HCT116 (cell line): ENCODE measurements around the gene WWOX. TPM values are rescaled to one million over a fixed set of nuclear protein-coding genes. Genes with fewer than 3 reads are reported as not detected.

Experiments
- ATAC-seq: fragments of 200-7000 bp; cut with Tn5 transposase; 2 replicates; pipeline ENCODE4 v1.9.1; 2020; ENCODE audit warnings: mild to moderate bottlenecking, moderate library complexity
- BruUV-seq: library from RNA; stranded (reverse); fragments of 400-500 nt; replicated peaks from 2 replicates; lab custom pipeline; 2021; lab: Mats Ljungman, UMichigan
- CTCF ChIA-PET: fragments of 300-600 bp; sonication (Branson Sonifier 250); formaldehyde crosslinking; loops from one replicate; lab custom pipeline; 2021; ENCODE audit warnings: antibody characterized with exemption; lab: Charles Lee
- POLR2A ChIA-PET: fragments of 300-600, 350-600 bp; sonication (Branson Sonifier 250); formaldehyde crosslinking; loops from one replicate; lab custom pipeline; 2021; ENCODE audit warnings: antibody characterized with exemption; lab: Charles Lee
- RAD21 ChIA-PET, 2 experiments: fragments of 300-600 bp; sonication (Branson Sonifier 250); formaldehyde crosslinking; loops; one replicate each; lab custom pipeline; 2023; ENCODE audit warnings: low total read pairs in 2 of 2; ENCODE audit not compliant: uncharacterized antibody in 2 of 2, unreplicated experiment in 2 of 2, low non-redundant PET in 1 of 2; lab: Charles Lee
- DNase-seq: peaks from one replicate; pipeline ENCODE4 v3.0.0-alpha.2; 2010; ENCODE audit warnings: low read depth, low spot score
- H2AFZ ChIP-seq: fragments of 200-600 bp; shearing (Covaris generic), sonication (generic); 2 replicates; pipeline ENCODE4 v1.6.1; 2017; ENCODE audit warnings: low read depth, mixed run types, mixed read lengths, antibody characterized with exemption, low read length; ENCODE audit not compliant: poor library complexity, severe bottlenecking
- H3K27ac ChIP-seq: 2 replicates; pipeline ENCODE4 v1.5.1; 2012; ENCODE audit warnings: low read depth, low read length
- H3K27me3 ChIP-seq: fragments of 200-600 bp; sonication (generic); 2 replicates; pipeline ENCODE4 v1.6.1; 2016; ENCODE audit warnings: mixed run types, low read length, mixed read lengths; ENCODE audit not compliant: insufficient read depth
- H3K36me3 ChIP-seq, 2 experiments: fragments of 200-500 bp in 1 of 2; fragments of 200-600 bp in 1 of 2; sonication (Bioruptor generic) in 1 of 2; sonication (generic) in 1 of 2; 2 replicates each; pipeline versions ENCODE4 v1.5.1 to v1.6.1; 2014 to 2016; ENCODE audit warnings: low read length in 2 of 2, inconsistent platforms in 1 of 2, mixed read lengths in 1 of 2, mixed run types in 1 of 2; ENCODE audit not compliant: insufficient read depth in 2 of 2, control insufficient read depth in 1 of 2
- H3K4me1 ChIP-seq, 2 experiments: fragments of 200-600 bp in 1 of 2; sonication (generic) in 1 of 2; 2 replicates each; pipeline versions ENCODE4 v1.5.1 to v1.6.1; 2012 to 2017; ENCODE audit warnings: low read length in 2 of 2, inconsistent platforms in 1 of 2, mild to moderate bottlenecking in 1 of 2, mixed read lengths in 1 of 2, mixed run types in 1 of 2, moderate library complexity in 1 of 2; ENCODE audit not compliant: insufficient read depth in 2 of 2, control insufficient read depth in 1 of 2
- H3K4me2 ChIP-seq: fragments of 200-600 bp; sonication (generic); 2 replicates; pipeline ENCODE4 v1.6.1; 2017; ENCODE audit warnings: mixed run types, low read length, mixed read lengths
- H3K4me3 ChIP-seq, 2 experiments: fragments of 200-600 bp in 1 of 2; sonication (generic) in 1 of 2; replicated peaks in 1 of 2; 2 replicates each; pipeline ENCODE4 v1.5.1; 2011 to 2016; ENCODE audit warnings: low read length in 2 of 2, control low read depth in 1 of 2, low read depth in 1 of 2, mild to moderate bottlenecking in 1 of 2, mixed read lengths in 1 of 2, mixed run types in 1 of 2
- H3K79me2 ChIP-seq: fragments of 200-600 bp; sonication (generic); 2 replicates; pipeline ENCODE4 v1.6.1; 2017; ENCODE audit warnings: mild to moderate bottlenecking, mixed run types, low read length, moderate library complexity, mixed read lengths; ENCODE audit not compliant: insufficient read depth
- H3K9ac ChIP-seq: fragments of 200-600 bp; sonication (generic); 2 replicates; pipeline ENCODE4 v1.6.1; 2016; ENCODE audit warnings: low read length, mixed read lengths
- H3K9me2 ChIP-seq: fragments of 200-600 bp; sonication (generic), shearing (Covaris generic); 2 replicates; pipeline ENCODE4 v1.6.1; 2017; ENCODE audit warnings: mixed run types, mild to moderate bottlenecking, moderate library complexity; ENCODE audit not compliant: insufficient read depth
- H3K9me3 ChIP-seq, 2 experiments: fragments of 200-500 bp in 1 of 2; fragments of 200-600 bp in 1 of 2; sonication (Bioruptor generic) in 1 of 2; sonication (generic) in 1 of 2; 2 replicates each; pipeline ENCODE4 v1.6.1; 2014 to 2017; ENCODE audit warnings: low read length in 2 of 2, mixed read lengths in 2 of 2, inconsistent platforms in 1 of 2, low read depth in 1 of 2, mild to moderate bottlenecking in 1 of 2, mixed run types in 1 of 2, moderate library complexity in 1 of 2; ENCODE audit not compliant: control insufficient read depth in 1 of 2, insufficient read depth in 1 of 2
- H4K20me1 ChIP-seq: fragments of 200-600 bp; sonication (generic), shearing (Covaris generic); 2 replicates; pipeline ENCODE4 v1.6.1; 2017; ENCODE audit warnings: mixed run types, mild to moderate bottlenecking, moderate library complexity; ENCODE audit not compliant: insufficient read depth
- CBX3 ChIP-seq: IDR thresholded peaks from 2 replicates; pipeline ENCODE4 v1.6.1; 2012; ENCODE audit warnings: low read depth
- CEBPB ChIP-seq: IDR thresholded peaks from 2 replicates; pipeline ENCODE4 v1.6.1; 2012; ENCODE audit warnings: low read depth
- CTCF ChIP-seq, 3 experiments: fragments of 200-600 bp in 1 of 3; sonication (generic) in 1 of 3; IDR thresholded peaks in 2 of 3; conservative IDR thresholded peaks in 1 of 3; 2 replicates each; pipeline ENCODE4 v1.5.1; 2012 to 2017; ENCODE audit warnings: low read depth in 2 of 3, low read length in 2 of 3, antibody characterized with exemption in 1 of 3, borderline replicate concordance in 1 of 3, control low read depth in 1 of 3, mild to moderate bottlenecking in 1 of 3, mixed read lengths in 1 of 3, mixed run types in 1 of 3, moderate library complexity in 1 of 3; ENCODE audit not compliant: insufficient read depth in 1 of 3
- EGR1 ChIP-seq: IDR thresholded peaks from 2 replicates; pipeline ENCODE4 v1.6.1; 2012; ENCODE audit warnings: low read depth
- EZH2 ChIP-seq: fragments of 200-600 bp; sonication (generic); IDR thresholded peaks from 2 replicates; pipeline ENCODE4 v1.6.1; 2017; ENCODE audit warnings: antibody characterized with exemption, mixed run types
- FOSL1 ChIP-seq: IDR thresholded peaks from 2 replicates; pipeline ENCODE4 v1.6.1; 2012; ENCODE audit warnings: low read depth
- POLR2AphosphoS5 ChIP-seq: IDR thresholded peaks from 2 replicates; pipeline ENCODE4 v1.6.1; 2011; ENCODE audit warnings: mild to moderate bottlenecking, low read depth, low read length, moderate library complexity
- SRF ChIP-seq: IDR thresholded peaks from 2 replicates; pipeline ENCODE4 v1.6.1; 2012; ENCODE audit warnings: low read depth
- ZBTB33 ChIP-seq: IDR thresholded peaks from 2 replicates; pipeline ENCODE4 v1.6.1; 2011; ENCODE audit warnings: mild to moderate bottlenecking, low read length, moderate library complexity; ENCODE audit not compliant: insufficient replicate concordance; ENCODE audit errors: extremely low read depth
- ZNF274 ChIP-seq: fragments of 200-500 bp; sonication (Bioruptor generic); IDR thresholded peaks from 2 replicates; pipeline ENCODE4 v1.6.1; 2014; ENCODE audit warnings: mild to moderate bottlenecking, low read depth, low read length, inconsistent platforms
- intact Hi-C: fragments of 100-400 bp; cut with micrococcal nuclease; formaldehyde crosslinking; loops from 2 replicates; pipeline ENCODE4 v1.10.0; 2022
- total RNA-seq: library from RNA; stranded (reverse); gene quantifications from one replicate; pipeline ENCODE4 v1.2.1, GENCODE V29; 2021; ENCODE audit not compliant: unreplicated experiment

The WWOX gene
- total RNA-seq, 1 experiment from 2014 or later = 13.7 TPM

GRCh38 chr16:78386557-78387324 lies 287.3 kb downstream of the WWOX start:
- CTCF ChIA-PET = no interaction called here
- no peaks in the 10 kb centered on the region for H3K36me3 ChIP-seq
- no peak for DNase-seq

More at GRCh38 chr16:78386557-78387324, 287.3 kb downstream of the WWOX start:
- Histone ChIP-seq H3K27me3 (no peaks in the 10 kb centered on the region), H3K4me3 (no peak overlapping the region), H2AFZ (no peak overlapping the region), H3K27ac (no peak overlapping the region), H3K4me2 (no peak overlapping the region), H3K9me3 (no peaks in the 10 kb centered on the region), H3K79me2 (no peaks in the 10 kb centered on the region), H3K9ac (no peak overlapping the region), H4K20me1 (no peaks in the 10 kb centered on the region), H3K9me2 (no peaks in the 10 kb centered on the region), H3K4me1 (no peaks in the 10 kb centered on the region)
- POLR2A ChIA-PET = no interaction called here
- no peak for TF ChIP-seq ZNF274
- no peak for TF ChIP-seq ZBTB33
- no peak for TF ChIP-seq FOSL1
- no peak for TF ChIP-seq EGR1
- no peak for TF ChIP-seq CTCF (IDR thresholded peaks at IDR 0.05 in 2 of 3, conservative IDR thresholded peaks at IDR 0.05 in 1 of 3; ENCODE audit: borderline replicate concordance in 1 of 3, insufficient read depth in 1 of 3, low read depth in 2 of 3, low read length in 2 of 3)
- no peak for TF ChIP-seq CBX3
- no peak for TF ChIP-seq SRF
- no peak for TF ChIP-seq CEBPB
- no peak for TF ChIP-seq EZH2
- no peak for TF ChIP-seq POLR2AphosphoS5
- RAD21 ChIA-PET = no interaction called here
- BruUV-seq = no TSS peak
- no peak for ATAC-seq
- intact Hi-C loops = no loop called here
